Mucosa of descending colon (tissue), 3 donors: Measurements from ENCODE around the gene CREG2. TPM values are rescaled to one million over a fixed set of nuclear protein-coding genes. Genes with fewer than 3 reads are reported as not detected.

Experiments used
- ATAC-seq: fragments of 200-7000 bp; cut with Tn5 transposase; one replicate; pipeline ENCODE4 v1.9.1; 2020; ENCODE audit warnings: mild to moderate bottlenecking, moderate library complexity
- DNase-seq, 3 donors: peaks; one replicate each; pipeline ENCODE4 v3.0.0-alpha.2; 2020
- H3K36me3 ChIP-seq: fragments of 200-600 bp; one replicate; pipeline ENCODE4 v1.8.0; 2021; ENCODE audit warnings: low read depth, mild to moderate bottlenecking
- H3K4me1 ChIP-seq: fragments of 200-600 bp; one replicate; pipeline ENCODE4 v1.8.0; 2021; ENCODE audit warnings: low read depth, mild to moderate bottlenecking
- H3K4me3 ChIP-seq: fragments of 200-600 bp; one replicate; pipeline ENCODE4 v1.8.0; 2021; ENCODE audit warnings: mild to moderate bottlenecking
- H3K9me3 ChIP-seq: fragments of 200-600 bp; one replicate; pipeline ENCODE4 v1.8.0; 2021; ENCODE audit warnings: mild to moderate bottlenecking
- CTCF ChIP-seq: fragments of 200-600 bp; IDR thresholded peaks from one replicate; pipeline ENCODE4 v1.8.0; 2022; ENCODE audit warnings: antibody characterized with exemption, mild to moderate bottlenecking
- intact Hi-C, 2 donors: fragments of 100-400 bp; cut with DNase I in 1 of 2; cut with micrococcal nuclease in 1 of 2; formaldehyde crosslinking; loops; one replicate each; pipeline versions ENCODE4 v1.11.0 to v1.11.1; 2022; cut with DNase I, micrococcal nuclease
- total RNA-seq, 3 donors: library from RNA; stranded (reverse); fragmentation: NEBNext Ultra II Directional in 2 of 3; extraction: Animal tissue kit (Norgen Biotek cat#: 25700) in 2 of 3; gene quantifications; one replicate each; pipeline versions ENCODE4 v1.2.1 to v1.2.4, GENCODE V29; 2021 to 2023
- donor health status: DM: no; HTN: no; CAD: no; lungs with moderate emphysema.
- donor health status: DM: no; HTN: no; CAD: no.
- donor health status: DM: no; HTN: yes; CAD: no.

The CREG2 gene
- total RNA-seq, 3 donors from 2014 or later = 0.19 to 1.1 TPM; not detected in 1

- no peaks in the 10 kb centered on the region for H3K4me1 ChIP-seq
- H3K4me3 ChIP-seq = no peak overlapping the region
- DNase-seq (no peak), ATAC-seq (no peak)
- no peaks in the 10 kb centered on the region for H3K36me3 ChIP-seq
- intact Hi-C loops = no loop called here
- TF ChIP-seq CTCF = no peak
- peaks cover 4% of the 10 kb centered on the region for H3K9me3 ChIP-seq
These were observed 12.3 kb downstream of the CREG2 start for GRCh38 chr2:101374821-101375561.

- peaks cover 4% of the 10 kb centered on the region for H3K9me3 ChIP-seq
- intact Hi-C loops = no loop called here
- no peak overlapping the region for H3K4me3 ChIP-seq
- ATAC-seq (no peak), DNase-seq (no peak)
- no peaks in the 10 kb centered on the region for H3K36me3 ChIP-seq
- no peak for TF ChIP-seq CTCF
- no peaks in the 10 kb centered on the region for H3K4me1 ChIP-seq
These were observed 14.5 kb downstream of the CREG2 start for GRCh38 chr2:101372792-101373191.

GRCh38 chr2:101371636-101372035 is 15.7 kb downstream of the CREG2 start:
- Histone ChIP-seq H3K9me3 (peaks cover 4% of the 10 kb centered on the region), H3K4me3 (no peak overlapping the region), H3K36me3 (no peaks in the 10 kb centered on the region), H3K4me1 (no peaks in the 10 kb centered on the region)
- intact Hi-C loops = no loop called here
- DNase-seq (no peak), ATAC-seq (no peak)
- TF ChIP-seq CTCF = no peak

- TF ChIP-seq CTCF = no peak
- Histone ChIP-seq H3K9me3 (peaks cover 4% of the 10 kb centered on the region), H3K36me3 (no peaks in the 10 kb centered on the region), H3K4me1 (no peaks in the 10 kb centered on the region), H3K4me3 (no peak overlapping the region)
- intact Hi-C loops = no loop called here
- DNase-seq (no peak), ATAC-seq (no peak)
These were observed 18.2 kb downstream of the CREG2 start for GRCh38 chr2:101369100-101369499.

- Histone ChIP-seq H3K4me1 (no peaks in the 10 kb centered on the region), H3K36me3 (no peaks in the 10 kb centered on the region), H3K4me3 (no peak overlapping the region), H3K9me3 (peaks cover 4% of the 10 kb centered on the region)
- intact Hi-C loops = no loop called here
- DNase-seq (no peak), ATAC-seq (no peak)
- no peak for TF ChIP-seq CTCF
These were observed 18.9 kb downstream of the CREG2 start for GRCh38 chr2:101368376-101368775.
